HepG2 (cell line): Measurements from ENCODE around the gene PRKAR1B. TPM values are rescaled to one million over a fixed set of nuclear protein-coding genes. Genes with fewer than 3 reads are reported as not detected.

Experiments used
- AHDC1 ChIP-seq: sonication (generic); formaldehyde crosslinking; IDR thresholded peaks from 2 replicates; pipeline ENCODE4 v1.5.1; 2020; ENCODE audit warnings: mild to moderate bottlenecking, missing genetic modification reagents, borderline replicate concordance
- CHD4 ChIP-seq: fragments of 200-600 bp; sonication (generic); IDR thresholded peaks from 2 replicates; pipeline ENCODE4 v1.7.0; 2017; ENCODE audit warnings: mild to moderate bottlenecking, low read length, borderline replicate concordance
- HDAC1 ChIP-seq: sonication (generic); formaldehyde crosslinking; IDR thresholded peaks from 2 replicates; pipeline ENCODE4 v1.5.1; 2020; ENCODE audit warnings: mild to moderate bottlenecking, missing genetic modification reagents
- HNF4G ChIP-seq, 2 experiments: sonication (generic) in 1 of 2; formaldehyde crosslinking in 1 of 2; IDR thresholded peaks; 2 replicates each; pipeline versions ENCODE4 v1.4.0 to v1.6.1; 2011 to 2020; ENCODE audit warnings: borderline replicate concordance in 2 of 2, low read depth in 2 of 2, mild to moderate bottlenecking in 2 of 2, low read length in 1 of 2, missing genetic modification reagents in 1 of 2, moderate library complexity in 1 of 2
- JUN ChIP-seq: sonication (generic); formaldehyde crosslinking; IDR thresholded peaks from 2 replicates; pipeline ENCODE4 v1.4.0; 2020; ENCODE audit warnings: mild to moderate bottlenecking, missing genetic modification reagents
- MBNL3 ChIP-seq: fragments of 250-450 bp; sonication (Bioruptor Pico); conservative IDR thresholded peaks from 2 replicates; pipeline ENCODE4 v1.8.0; 2022; ENCODE audit warnings: mild to moderate bottlenecking, inconsistent platforms
- MIXL1 ChIP-seq: IDR thresholded peaks from 2 replicates; pipeline ENCODE4 v1.6.1; 2016
- MYPOP ChIP-seq: sonication (generic); formaldehyde crosslinking; IDR thresholded peaks from 2 replicates; pipeline ENCODE4 v1.8.1; 2023; ENCODE audit warnings: mild to moderate bottlenecking, moderate library complexity, missing genetic modification reagents
- RBAK ChIP-seq: sonication (generic); formaldehyde crosslinking; IDR thresholded peaks from 2 replicates; pipeline ENCODE4 v1.5.1; 2020; ENCODE audit warnings: mild to moderate bottlenecking, missing genetic modification reagents
- SRY ChIP-seq: sonication (generic); formaldehyde crosslinking; IDR thresholded peaks from 2 replicates; pipeline ENCODE4 v1.8.0; 2022; ENCODE audit warnings: mild to moderate bottlenecking, missing genetic modification reagents
- THAP8 ChIP-seq: sonication (generic); formaldehyde crosslinking; IDR thresholded peaks from 2 replicates; pipeline ENCODE4 v1.5.1; 2020; ENCODE audit warnings: missing genetic modification reagents, mild to moderate bottlenecking, borderline replicate concordance
- WIZ ChIP-seq: sonication (generic); formaldehyde crosslinking; IDR thresholded peaks from 2 replicates; pipeline ENCODE4 v1.5.1; 2020; ENCODE audit warnings: mild to moderate bottlenecking, missing genetic modification reagents
- ZBED4 ChIP-seq: sonication (generic); formaldehyde crosslinking; IDR thresholded peaks from 2 replicates; pipeline ENCODE4 v1.4.0; 2020; ENCODE audit warnings: missing genetic modification reagents, borderline replicate concordance
- ZBTB42 ChIP-seq: sonication (generic); formaldehyde crosslinking; IDR thresholded peaks from 2 replicates; pipeline ENCODE4 v1.5.0; 2020; ENCODE audit warnings: mild to moderate bottlenecking, missing genetic modification reagents
- ZNF557 ChIP-seq: sonication (generic); formaldehyde crosslinking; IDR thresholded peaks from 2 replicates; pipeline ENCODE4 v1.4.0; 2020; ENCODE audit warnings: missing genetic modification reagents
- ZNF639 ChIP-seq: conservative IDR thresholded peaks from 2 replicates; pipeline ENCODE4 v1.6.1; 2018; ENCODE audit warnings: missing genetic modification reagents
- polyA plus RNA-seq, 8 experiments: library from polyadenylated mRNA; depleted of rRNA in 3 of 8; stranded (reverse) in 7 of 8; unstranded in 1 of 8; fragments of >200 nt; fragmentation: Illumina TruSeq in 4 of 8; extraction: Trizol in 4 of 8; gene quantifications; 2 replicates each; pipeline versions ENCODE4 v1.2.1 to v1.2.3, GENCODE V29; 2011 to 2016; ENCODE audit warnings: low read depth in 4 of 8, missing spikeins in 1 of 8, mixed read lengths in 1 of 8; ENCODE audit not compliant: insufficient read depth in 1 of 8
- total RNA-seq, 5 experiments: library from RNA; depleted of rRNA; stranded (reverse); fragments of >200 nt; fragmentation: Illumina TruSeq; extraction: Trizol; gene quantifications; 2 replicates each; pipeline ENCODE4 v1.2.3, GENCODE V29; 2016; ENCODE audit warnings: low read depth in 1 of 5

The PRKAR1B gene
- total and polyA plus RNA-seq, 2 of the 13 experiments (the other 11 are each of a cell fraction or from before 2014, with no cell fraction given): 7.9 to 28.2 TPM

- TF ChIP-seq AHDC1 (peak; percentile 78; the same call in 1 of the 2 replicates), ZNF557 (no peak), MBNL3 (CRISPR knock-in tag) (no peak), MYPOP (CRISPR knock-in tag) (no peak), JUN (CRISPR knock-in tag) (no peak), CHD4 (no peak), HDAC1 (CRISPR knock-in tag) (peak; percentile 68; the same call in 1 of the 2 replicates), SRY (no peak), ZBED4 (CRISPR knock-in tag) (no peak), RBAK (CRISPR knock-in tag) (no peak), ZBTB42 (CRISPR knock-in tag) (no peak), THAP8 (CRISPR knock-in tag) (no peak), HNF4G (IDR thresholded peaks at IDR 0.05; ENCODE audit: borderline replicate concordance, low read depth, low read length) (no peak), HNF4G (CRISPR knock-in tag; IDR thresholded peaks at IDR 0.05; ENCODE audit: borderline replicate concordance, low read depth) (no peak), ZNF639 (no peak), MIXL1 (CRISPR knock-in tag) (peak; percentile 77), WIZ (CRISPR knock-in tag) (no peak)
Observed at GRCh38 chr7:618539-619367, 108.3 kb downstream of the PRKAR1B start (continued).
